Ovary (tissue), 3 donors: Measurements from ENCODE around the gene CD9.

ENCODE experiments used
- EP300 ChIP-seq: sonication (generic); formaldehyde crosslinking; IDR thresholded peaks from one replicate; pipeline ENCODE4 v1.6.1; 2017; ENCODE audit warnings: antibody characterized with exemption
- POLR2A ChIP-seq: fragments of 450-650 bp; IDR thresholded peaks from one replicate; pipeline ENCODE4 v1.6.1; 2017; ENCODE audit warnings: antibody characterized with exemption, mild to moderate bottlenecking, moderate library complexity
- TF ChIP-seq, protein P1 (sequence below), 3 donors: fragments of 450-650 bp in 2 of 3; fragments of 200-600 bp in 1 of 3; IDR thresholded peaks; one replicate each; pipeline versions ENCODE4 v1.5.1 to v1.8.0; 2016 to 2022; ENCODE audit warnings: antibody characterized with exemption in 3 of 3, mild to moderate bottlenecking in 1 of 3
- donor health status: DM: no; HTN: no; CAD: no.

DNA sequence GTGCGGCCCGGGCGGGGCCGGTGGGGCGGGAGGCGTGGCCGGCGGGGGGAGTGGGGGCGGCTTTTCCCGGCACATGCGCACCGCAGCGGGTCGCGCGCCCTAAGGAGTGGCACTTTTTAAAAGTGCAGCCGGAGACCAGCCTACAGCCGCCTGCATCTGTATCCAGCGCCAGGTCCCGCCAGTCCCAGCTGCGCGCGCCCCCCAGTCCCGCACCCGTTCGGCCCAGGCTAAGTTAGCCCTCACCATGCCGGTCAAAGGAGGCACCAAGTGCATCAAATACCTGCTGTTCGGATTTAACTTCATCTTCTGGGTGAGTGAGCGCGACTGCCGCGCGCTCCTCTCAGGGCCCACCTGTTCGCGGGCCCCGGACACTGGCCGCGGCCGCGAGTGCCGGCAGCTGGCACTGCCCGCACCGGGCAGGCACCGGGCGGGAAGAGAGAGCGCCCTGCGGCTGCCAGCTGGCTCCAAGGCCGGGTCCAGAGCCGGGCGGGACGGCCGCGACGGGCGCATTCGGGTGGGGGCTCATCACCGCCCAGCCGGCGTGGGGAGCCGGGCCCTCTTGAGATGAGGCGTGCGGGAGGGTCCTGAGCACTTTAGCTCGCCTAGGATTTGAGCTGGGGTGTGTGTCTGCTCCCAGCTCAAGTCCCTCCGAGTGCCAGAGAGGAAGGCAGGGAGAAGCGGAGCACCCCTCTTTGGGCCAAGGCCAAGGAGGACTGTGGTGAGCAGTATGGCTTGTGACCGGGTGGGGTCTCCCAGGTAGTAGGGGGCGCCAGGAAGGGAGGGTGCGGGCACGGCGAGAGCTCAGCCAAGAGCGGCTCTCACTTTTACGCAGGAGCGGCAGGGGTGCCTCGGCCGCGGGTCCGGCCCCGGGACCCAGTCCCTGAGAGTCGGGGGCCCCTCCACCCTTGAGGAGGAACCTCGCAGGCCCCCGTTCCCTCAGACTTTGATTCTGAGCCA is at the start of gene CD9:
- no peak for TF ChIP-seq POLR2A
- TF ChIP-seq, protein P1, sequence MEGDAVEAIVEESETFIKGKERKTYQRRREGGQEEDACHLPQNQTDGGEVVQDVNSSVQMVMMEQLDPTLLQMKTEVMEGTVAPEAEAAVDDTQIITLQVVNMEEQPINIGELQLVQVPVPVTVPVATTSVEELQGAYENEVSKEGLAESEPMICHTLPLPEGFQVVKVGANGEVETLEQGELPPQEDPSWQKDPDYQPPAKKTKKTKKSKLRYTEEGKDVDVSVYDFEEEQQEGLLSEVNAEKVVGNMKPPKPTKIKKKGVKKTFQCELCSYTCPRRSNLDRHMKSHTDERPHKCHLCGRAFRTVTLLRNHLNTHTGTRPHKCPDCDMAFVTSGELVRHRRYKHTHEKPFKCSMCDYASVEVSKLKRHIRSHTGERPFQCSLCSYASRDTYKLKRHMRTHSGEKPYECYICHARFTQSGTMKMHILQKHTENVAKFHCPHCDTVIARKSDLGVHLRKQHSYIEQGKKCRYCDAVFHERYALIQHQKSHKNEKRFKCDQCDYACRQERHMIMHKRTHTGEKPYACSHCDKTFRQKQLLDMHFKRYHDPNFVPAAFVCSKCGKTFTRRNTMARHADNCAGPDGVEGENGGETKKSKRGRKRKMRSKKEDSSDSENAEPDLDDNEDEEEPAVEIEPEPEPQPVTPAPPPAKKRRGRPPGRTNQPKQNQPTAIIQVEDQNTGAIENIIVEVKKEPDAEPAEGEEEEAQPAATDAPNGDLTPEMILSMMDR (IDR thresholded peaks at IDR 0.05), result no peak
- TF ChIP-seq EP300, result no peak
